Measurements from ENCODE around the gene DSP. TPM values are rescaled to one million over a fixed set of nuclear protein-coding genes. Genes with fewer than 3 reads are reported as not detected.

The DSP gene
- total and polyA plus RNA-seq, 2 of the 13 experiments (the other 11 are each of a cell fraction or from before 2014, with no cell fraction given): 89.8 to 117 TPM

DNA sequence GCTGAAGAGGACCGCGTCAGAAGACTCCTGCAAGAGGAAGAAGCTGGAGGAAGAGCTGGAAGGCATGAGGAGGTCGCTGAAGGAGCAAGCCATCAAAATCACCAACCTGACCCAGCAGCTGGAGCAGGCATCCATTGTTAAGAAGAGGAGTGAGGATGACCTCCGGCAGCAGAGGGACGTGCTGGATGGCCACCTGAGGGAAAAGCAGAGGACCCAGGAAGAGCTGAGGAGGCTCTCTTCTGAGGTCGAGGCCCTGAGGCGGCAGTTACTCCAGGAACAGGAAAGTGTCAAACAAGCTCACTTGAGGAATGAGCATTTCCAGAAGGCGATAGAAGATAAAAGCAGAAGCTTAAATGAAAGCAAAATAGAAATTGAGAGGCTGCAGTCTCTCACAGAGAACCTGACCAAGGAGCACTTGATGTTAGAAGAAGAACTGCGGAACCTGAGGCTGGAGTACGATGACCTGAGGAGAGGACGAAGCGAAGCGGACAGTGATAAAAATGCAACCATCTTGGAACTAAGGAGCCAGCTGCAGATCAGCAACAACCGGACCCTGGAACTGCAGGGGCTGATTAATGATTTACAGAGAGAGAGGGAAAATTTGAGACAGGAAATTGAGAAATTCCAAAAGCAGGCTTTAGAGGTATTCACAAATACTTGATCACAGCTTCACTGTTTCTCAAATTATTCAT, 39.6 kb downstream of the DSP start (continued):
- no peak for TF ChIP-seq TGIF2 (CRISPR knock-in tag; IDR thresholded peaks at IDR 0.05)
- TF ChIP-seq, protein P1, sequence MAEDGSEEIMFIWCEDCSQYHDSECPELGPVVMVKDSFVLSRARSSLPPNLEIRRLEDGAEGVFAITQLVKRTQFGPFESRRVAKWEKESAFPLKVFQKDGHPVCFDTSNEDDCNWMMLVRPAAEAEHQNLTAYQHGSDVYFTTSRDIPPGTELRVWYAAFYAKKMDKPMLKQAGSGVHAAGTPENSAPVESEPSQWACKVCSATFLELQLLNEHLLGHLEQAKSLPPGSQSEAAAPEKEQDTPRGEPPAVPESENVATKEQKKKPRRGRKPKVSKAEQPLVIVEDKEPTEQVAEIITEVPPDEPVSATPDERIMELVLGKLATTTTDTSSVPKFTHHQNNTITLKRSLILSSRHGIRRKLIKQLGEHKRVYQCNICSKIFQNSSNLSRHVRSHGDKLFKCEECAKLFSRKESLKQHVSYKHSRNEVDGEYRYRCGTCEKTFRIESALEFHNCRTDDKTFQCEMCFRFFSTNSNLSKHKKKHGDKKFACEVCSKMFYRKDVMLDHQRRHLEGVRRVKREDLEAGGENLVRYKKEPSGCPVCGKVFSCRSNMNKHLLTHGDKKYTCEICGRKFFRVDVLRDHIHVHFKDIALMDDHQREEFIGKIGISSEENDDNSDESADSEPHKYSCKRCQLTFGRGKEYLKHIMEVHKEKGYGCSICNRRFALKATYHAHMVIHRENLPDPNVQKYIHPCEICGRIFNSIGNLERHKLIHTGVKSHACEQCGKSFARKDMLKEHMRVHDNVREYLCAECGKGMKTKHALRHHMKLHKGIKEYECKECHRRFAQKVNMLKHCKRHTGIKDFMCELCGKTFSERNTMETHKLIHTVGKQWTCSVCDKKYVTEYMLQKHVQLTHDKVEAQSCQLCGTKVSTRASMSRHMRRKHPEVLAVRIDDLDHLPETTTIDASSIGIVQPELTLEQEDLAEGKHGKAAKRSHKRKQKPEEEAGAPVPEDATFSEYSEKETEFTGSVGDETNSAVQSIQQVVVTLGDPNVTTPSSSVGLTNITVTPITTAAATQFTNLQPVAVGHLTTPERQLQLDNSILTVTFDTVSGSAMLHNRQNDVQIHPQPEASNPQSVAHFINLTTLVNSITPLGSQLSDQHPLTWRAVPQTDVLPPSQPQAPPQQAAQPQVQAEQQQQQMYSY (CRISPR knock-in tag; IDR thresholded peaks at IDR 0.05): no peak
- no peak for TF ChIP-seq MZF1 (CRISPR knock-in tag; IDR thresholded peaks at IDR 0.05; ENCODE audit: borderline replicate concordance)
- TF ChIP-seq, protein P2, sequence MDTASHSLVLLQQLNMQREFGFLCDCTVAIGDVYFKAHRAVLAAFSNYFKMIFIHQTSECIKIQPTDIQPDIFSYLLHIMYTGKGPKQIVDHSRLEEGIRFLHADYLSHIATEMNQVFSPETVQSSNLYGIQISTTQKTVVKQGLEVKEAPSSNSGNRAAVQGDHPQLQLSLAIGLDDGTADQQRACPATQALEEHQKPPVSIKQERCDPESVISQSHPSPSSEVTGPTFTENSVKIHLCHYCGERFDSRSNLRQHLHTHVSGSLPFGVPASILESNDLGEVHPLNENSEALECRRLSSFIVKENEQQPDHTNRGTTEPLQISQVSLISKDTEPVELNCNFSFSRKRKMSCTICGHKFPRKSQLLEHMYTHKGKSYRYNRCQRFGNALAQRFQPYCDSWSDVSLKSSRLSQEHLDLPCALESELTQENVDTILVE (CRISPR knock-in tag; IDR thresholded peaks at IDR 0.05): no peak
- no peak for TF ChIP-seq ZNF10 (CRISPR knock-in tag; IDR thresholded peaks at IDR 0.05; ENCODE audit: borderline replicate concordance, low read depth)
- no peak for TF ChIP-seq ZNF24 (IDR thresholded peaks at IDR 0.05)
- TF ChIP-seq, protein P3, sequence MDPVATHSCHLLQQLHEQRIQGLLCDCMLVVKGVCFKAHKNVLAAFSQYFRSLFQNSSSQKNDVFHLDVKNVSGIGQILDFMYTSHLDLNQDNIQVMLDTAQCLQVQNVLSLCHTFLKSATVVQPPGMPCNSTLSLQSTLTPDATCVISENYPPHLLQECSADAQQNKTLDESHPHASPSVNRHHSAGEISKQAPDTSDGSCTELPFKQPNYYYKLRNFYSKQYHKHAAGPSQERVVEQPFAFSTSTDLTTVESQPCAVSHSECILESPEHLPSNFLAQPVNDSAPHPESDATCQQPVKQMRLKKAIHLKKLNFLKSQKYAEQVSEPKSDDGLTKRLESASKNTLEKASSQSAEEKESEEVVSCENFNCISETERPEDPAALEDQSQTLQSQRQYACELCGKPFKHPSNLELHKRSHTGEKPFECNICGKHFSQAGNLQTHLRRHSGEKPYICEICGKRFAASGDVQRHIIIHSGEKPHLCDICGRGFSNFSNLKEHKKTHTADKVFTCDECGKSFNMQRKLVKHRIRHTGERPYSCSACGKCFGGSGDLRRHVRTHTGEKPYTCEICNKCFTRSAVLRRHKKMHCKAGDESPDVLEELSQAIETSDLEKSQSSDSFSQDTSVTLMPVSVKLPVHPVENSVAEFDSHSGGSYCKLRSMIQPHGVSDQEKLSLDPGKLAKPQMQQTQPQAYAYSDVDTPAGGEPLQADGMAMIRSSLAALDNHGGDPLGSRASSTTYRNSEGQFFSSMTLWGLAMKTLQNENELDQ (CRISPR knock-in tag; IDR thresholded peaks at IDR 0.05; ENCODE audit: borderline replicate concordance): no peak
- TF ChIP-seq, protein P4, sequence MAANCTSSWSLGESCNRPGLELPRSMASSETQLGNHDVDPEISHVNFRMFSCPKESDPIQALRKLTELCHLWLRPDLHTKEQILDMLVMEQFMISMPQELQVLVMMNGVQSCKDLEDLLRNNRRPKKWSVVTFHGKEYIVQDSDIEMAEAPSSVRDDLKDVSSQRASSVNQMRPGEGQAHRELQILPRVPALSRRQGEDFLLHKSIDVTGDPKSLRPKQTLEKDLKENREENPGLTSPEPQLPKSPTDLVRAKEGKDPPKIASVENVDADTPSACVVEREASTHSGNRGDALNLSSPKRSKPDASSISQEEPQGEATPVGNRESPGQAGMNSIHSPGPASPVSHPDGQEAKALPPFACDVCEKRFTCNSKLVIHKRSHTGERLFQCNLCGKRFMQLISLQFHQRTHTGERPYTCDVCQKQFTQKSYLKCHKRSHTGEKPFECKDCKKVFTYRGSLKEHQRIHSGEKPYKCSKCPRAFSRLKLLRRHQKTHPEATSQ (CRISPR knock-in tag; IDR thresholded peaks at IDR 0.05; ENCODE audit: borderline replicate concordance): no peak
- TF ChIP-seq BORCS8-MEF2B (CRISPR knock-in tag; IDR thresholded peaks at IDR 0.05): no peak
- TF ChIP-seq, protein P5, sequence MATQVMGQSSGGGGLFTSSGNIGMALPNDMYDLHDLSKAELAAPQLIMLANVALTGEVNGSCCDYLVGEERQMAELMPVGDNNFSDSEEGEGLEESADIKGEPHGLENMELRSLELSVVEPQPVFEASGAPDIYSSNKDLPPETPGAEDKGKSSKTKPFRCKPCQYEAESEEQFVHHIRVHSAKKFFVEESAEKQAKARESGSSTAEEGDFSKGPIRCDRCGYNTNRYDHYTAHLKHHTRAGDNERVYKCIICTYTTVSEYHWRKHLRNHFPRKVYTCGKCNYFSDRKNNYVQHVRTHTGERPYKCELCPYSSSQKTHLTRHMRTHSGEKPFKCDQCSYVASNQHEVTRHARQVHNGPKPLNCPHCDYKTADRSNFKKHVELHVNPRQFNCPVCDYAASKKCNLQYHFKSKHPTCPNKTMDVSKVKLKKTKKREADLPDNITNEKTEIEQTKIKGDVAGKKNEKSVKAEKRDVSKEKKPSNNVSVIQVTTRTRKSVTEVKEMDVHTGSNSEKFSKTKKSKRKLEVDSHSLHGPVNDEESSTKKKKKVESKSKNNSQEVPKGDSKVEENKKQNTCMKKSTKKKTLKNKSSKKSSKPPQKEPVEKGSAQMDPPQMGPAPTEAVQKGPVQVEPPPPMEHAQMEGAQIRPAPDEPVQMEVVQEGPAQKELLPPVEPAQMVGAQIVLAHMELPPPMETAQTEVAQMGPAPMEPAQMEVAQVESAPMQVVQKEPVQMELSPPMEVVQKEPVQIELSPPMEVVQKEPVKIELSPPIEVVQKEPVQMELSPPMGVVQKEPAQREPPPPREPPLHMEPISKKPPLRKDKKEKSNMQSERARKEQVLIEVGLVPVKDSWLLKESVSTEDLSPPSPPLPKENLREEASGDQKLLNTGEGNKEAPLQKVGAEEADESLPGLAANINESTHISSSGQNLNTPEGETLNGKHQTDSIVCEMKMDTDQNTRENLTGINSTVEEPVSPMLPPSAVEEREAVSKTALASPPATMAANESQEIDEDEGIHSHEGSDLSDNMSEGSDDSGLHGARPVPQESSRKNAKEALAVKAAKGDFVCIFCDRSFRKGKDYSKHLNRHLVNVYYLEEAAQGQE (IDR thresholded peaks at IDR 0.05; ENCODE audit: borderline replicate concordance in 1 of 2, low read depth in 1 of 2, low read length in 2 of 2): no peak
- TF ChIP-seq ZSCAN9 (CRISPR knock-in tag; IDR thresholded peaks at IDR 0.05; ENCODE audit: borderline replicate concordance): no peak
- TF ChIP-seq ZEB1 (IDR thresholded peaks at IDR 0.05; ENCODE audit: insufficient replicate concordance, low read depth): no peak
- TF ChIP-seq, protein P6, sequence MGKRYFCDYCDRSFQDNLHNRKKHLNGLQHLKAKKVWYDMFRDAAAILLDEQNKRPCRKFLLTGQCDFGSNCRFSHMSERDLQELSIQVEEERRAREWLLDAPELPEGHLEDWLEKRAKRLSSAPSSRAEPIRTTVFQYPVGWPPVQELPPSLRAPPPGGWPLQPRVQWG (CRISPR knock-in tag; IDR thresholded peaks at IDR 0.05; ENCODE audit: borderline replicate concordance, low read depth): no peak
- TF ChIP-seq RXRA (CRISPR knock-in tag; IDR thresholded peaks at IDR 0.05): no peak; the same call in 1 of the 2 replicates
- TF ChIP-seq ZNF598 (CRISPR knock-in tag; IDR thresholded peaks at IDR 0.05; ENCODE audit: borderline replicate concordance): peak; percentile 65; the same call in 1 of the 2 replicates
- no peak for TF ChIP-seq RNF2 (conservative IDR thresholded peaks at IDR 0.05; ENCODE audit: low read depth)
